K562 (cell line): Measurements from ENCODE around the gene ACADL. TPM values are rescaled to one million over a fixed set of nuclear protein-coding genes. Genes with fewer than 3 reads are reported as not detected.
A peak's percentile ranks its signal among the peaks of the same experiment; 100 is the strongest.

ENCODE experiments used
- ARID1B ChIP-seq: fragments of 450-650 bp; IDR thresholded peaks from 2 replicates; pipeline ENCODE4 v1.6.1; 2016; ENCODE audit warnings: antibody characterized with exemption, mild to moderate bottlenecking, inconsistent platforms
- ATF6 ChIP-seq: sonication (generic); formaldehyde crosslinking; IDR thresholded peaks from 2 replicates; pipeline ENCODE4 v1.4.0; 2020; ENCODE audit warnings: mild to moderate bottlenecking, missing genetic modification reagents
- BRF1 ChIP-seq: IDR thresholded peaks from 3 replicates; pipeline ENCODE4 v1.6.1; 2011; ENCODE audit warnings: borderline replicate concordance, mild to moderate bottlenecking; ENCODE audit not compliant: insufficient read length; ENCODE audit errors: extremely low read depth
- CHAMP1 ChIP-seq: fragments of 450-650 bp; IDR thresholded peaks from 2 replicates; pipeline ENCODE4 v1.6.1; 2016; ENCODE audit warnings: mild to moderate bottlenecking
- FOXA1 ChIP-seq: fragments of 450-650 bp; IDR thresholded peaks from 2 replicates; pipeline ENCODE4 v1.6.1; 2016; ENCODE audit warnings: mild to moderate bottlenecking, borderline replicate concordance
- HBP1 ChIP-seq: fragments of 450-650 bp; formaldehyde crosslinking; IDR thresholded peaks from 2 replicates; pipeline ENCODE4 v1.4.0; 2022; ENCODE audit warnings: missing genetic modification characterization
- HMGXB4 ChIP-seq: sonication (generic); formaldehyde crosslinking; IDR thresholded peaks from 2 replicates; pipeline ENCODE4 v1.8.1; 2023; ENCODE audit warnings: mild to moderate bottlenecking, missing genetic modification reagents
- JUND ChIP-seq, 2 experiments: IDR thresholded peaks; 2 replicates in 1 of 2; 3 replicates in 1 of 2; pipeline ENCODE4 v1.6.1; 2011; ENCODE audit warnings: borderline replicate concordance in 2 of 2, low read depth in 2 of 2, low read length in 2 of 2, improper control_type of control experiment in 1 of 2, missing biosample characterization in 1 of 2, missing genetic modification characterization in 1 of 2, missing genetic modification reagents in 1 of 2
- MECOM ChIP-seq: fragments of 250-450 bp; sonication (Bioruptor Pico); IDR thresholded peaks from 2 replicates; pipeline ENCODE4 v1.8.0; 2022; ENCODE audit warnings: inconsistent platforms
- NFRKB ChIP-seq: fragments of 450-650 bp; IDR thresholded peaks from 2 replicates; pipeline ENCODE4 v1.6.1; 2016; ENCODE audit warnings: low read depth
- PHB ChIP-seq: fragments of 250-450 bp; sonication (Bioruptor Pico); IDR thresholded peaks from 2 replicates; pipeline ENCODE4 v1.5.0; 2021
- RHOXF2B ChIP-seq: fragments of 250-450 bp; sonication (Bioruptor Pico); conservative IDR thresholded peaks from 2 replicates; pipeline ENCODE4 v1.5.1; 2021
- SNIP1 ChIP-seq: fragments of 450-650 bp; IDR thresholded peaks from 2 replicates; pipeline ENCODE4 v1.7.1; 2017; ENCODE audit warnings: low read depth, mild to moderate bottlenecking
- SPI1 ChIP-seq: IDR thresholded peaks from 2 replicates; pipeline ENCODE4 v1.6.1; 2011; ENCODE audit warnings: low read depth, low read length, control low read depth, borderline replicate concordance
- STAT5B ChIP-seq: fragments of 250-450 bp; sonication (Bioruptor Pico); IDR thresholded peaks from 2 replicates; pipeline ENCODE4 v1.8.0; 2021; ENCODE audit warnings: mild to moderate bottlenecking, inconsistent platforms
- TAF1 ChIP-seq: IDR thresholded peaks from 2 replicates; pipeline ENCODE4 v1.6.1; 2011; ENCODE audit warnings: mild to moderate bottlenecking, low read length, moderate library complexity; ENCODE audit not compliant: insufficient read depth, control insufficient read depth, severe bottlenecking; ENCODE audit errors: extremely low read depth
- ZNF174 ChIP-seq: fragments of 250-450 bp; sonication (Bioruptor Pico); IDR thresholded peaks from 2 replicates; pipeline ENCODE4 v1.4.0; 2020; ENCODE audit warnings: mild to moderate bottlenecking
- ZNF395 ChIP-seq: fragments of 200-800 bp; sonication (Bioruptor generic); IDR thresholded peaks from 2 replicates; pipeline ENCODE4 v1.6.1; 2017; ENCODE audit warnings: missing genetic modification characterization, missing compliant biosample characterization
- polyA plus RNA-seq, 8 experiments: library from polyadenylated mRNA; depleted of rRNA in 4 of 8; stranded (reverse) in 5 of 8; unstranded in 3 of 8; fragments of >200 nt; fragmentation: Nextera tagmentation in 2 of 8; fragmentation: Illumina TruSeq in 1 of 8; extraction: Ambion mirVana in 2 of 8; extraction: Trizol in 1 of 8; gene quantifications; 2 replicates each; pipeline versions ENCODE4 v1.2.1 to v1.2.3, GENCODE V29; 2011 to 2014; ENCODE audit warnings: inconsistent platforms in 1 of 8, missing spikeins in 1 of 8
- total RNA-seq, 7 experiments: library from RNA; depleted of rRNA in 6 of 7; stranded (reverse); fragments of >200 nt in 6 of 7; fragmentation: Illumina TruSeq in 2 of 7; extraction: Trizol in 2 of 7; gene quantifications; 2 replicates each; pipeline versions ENCODE4 v1.2.1 to v1.2.3, GENCODE V29; 2011 to 2021; ENCODE audit warnings: low replicate concordance in 1 of 7

ACADL gene
- total and polyA plus RNA-seq, 9 of the 15 experiments (the other 6 are each of a cell fraction or from before 2014, with no cell fraction given): 0.07 TPM; not detected in 8

- TF ChIP-seq STAT5B (CRISPR knock-in tag) (no peak), NFRKB (no peak), HMGXB4 (CRISPR knock-in tag) (no peak), HBP1 (CRISPR knock-in tag) (no peak), FOXA1 (no peak), ZNF395 (CRISPR knock-in tag) (no peak), BRF1 (no peak), JUND (IDR thresholded peaks at IDR 0.05; ENCODE audit: borderline replicate concordance, low read depth, low read length) (peak; percentile 31; the same call in 1 of the 2 replicates), JUND (tag; IDR thresholded peaks at IDR 0.05; ENCODE audit: borderline replicate concordance, low read depth, low read length) (no peak), ZNF174 (no peak), RHOXF2B (CRISPR knock-in tag) (no peak), ATF6 (CRISPR knock-in tag) (no peak), SNIP1 (no peak), CHAMP1 (no peak), SPI1 (no peak), ARID1B (0 out of 2 replicates have a peak, but pooled peaks have one; percentile 8), PHB (no peak), TAF1 (peak; percentile 22), MECOM (CRISPR knock-in tag) (no peak)
Observed at GRCh38 chr2:210170446-210171303, 54.6 kb downstream of the ACADL start (continued).
